HG03342 (cell line): ENCODE results near the gene KCNMA1.
"Not testable (repeated sequence)": the region's sequence is repeated elsewhere in the genome, so short reads cannot be mapped to it uniquely, and the experiment has no call there.

Experiments
- ATAC-seq: cut with Tn5 transposase; IDR thresholded peaks from one replicate; pipeline ENCODE4 v1.9.1; 2021; ENCODE audit warnings: mild to moderate bottlenecking, moderate library complexity; ENCODE audit not compliant: unreplicated experiment

Gene KCNMA1

GRCh38 chr10:77664008-77664407, 26.4 kb upstream of the KCNMA1 start:
- no peak for ATAC-seq

GRCh38 chr10:77661674-77662073, 24.1 kb upstream of the KCNMA1 start:
- no peak for ATAC-seq

- ATAC-seq: no peak
Measured at GRCh38 chr10:77661100-77661499, 23.5 kb upstream of the KCNMA1 start.

- not testable (repeated sequence) for ATAC-seq
Measured at GRCh38 chr10:77659046-77659670, 21.6 kb upstream of the KCNMA1 start.

GRCh38 chr10:77653210-77653609, 15.6 kb upstream of the KCNMA1 start:
- no peak for ATAC-seq

GRCh38 chr10:77649333-77650331, 12.0 kb upstream of the KCNMA1 start:
- peak; percentile 43 for ATAC-seq

- ATAC-seq: no peak
Measured at GRCh38 chr10:77648472-77648871, 10.9 kb upstream of the KCNMA1 start.

- no peak for ATAC-seq
Measured at GRCh38 chr10:77647543-77648293, 10.1 kb upstream of the KCNMA1 start.

- no peak for ATAC-seq
Measured at GRCh38 chr10:77644557-77645243, 7.1 kb upstream of the KCNMA1 start.

GRCh38 chr10:77643795-77644468, 6.3 kb upstream of the KCNMA1 start:
- ATAC-seq: no peak

GRCh38 chr10:77641788-77642397, 4.3 kb upstream of the KCNMA1 start:
- no peak for ATAC-seq

GRCh38 chr10:77641344-77641743, 3.7 kb upstream of the KCNMA1 start:
- no peak for ATAC-seq

GRCh38 chr10:77640167-77640566, 2.6 kb upstream of the KCNMA1 start:
- ATAC-seq: no peak

- no peak for ATAC-seq
Measured at GRCh38 chr10:77639756-77640155, 2.1 kb upstream of the KCNMA1 start.

- ATAC-seq: no peak
Measured at GRCh38 chr10:77638321-77639101, 903 bp upstream of the KCNMA1 start.

GRCh38 chr10:77636967-77637531, 559 bp downstream of the KCNMA1 start:
- ATAC-seq: no peak

- ATAC-seq: no peak
Measured at GRCh38 chr10:77636282-77636966, 1.2 kb downstream of the KCNMA1 start.
